Coronary artery (tissue), 2 donors: ENCODE results near the gene NR4A2.

Experiments used
- DNase-seq: peaks from one replicate; pipeline ENCODE4 v3.0.0-alpha.2; 2017; ENCODE audit warnings: low spot score
- H3K27ac ChIP-seq, 2 donors: fragments of 200-600 bp; sonication (generic); one replicate each; pipeline ENCODE4 v1.5.1; 2016 to 2019
- H3K4me3 ChIP-seq: fragments of 200-600 bp; sonication (generic); 2 replicates; pipeline ENCODE4 v1.5.1; 2016; ENCODE audit warnings: mild to moderate bottlenecking, moderate library complexity
- TF ChIP-seq, protein P1 (sequence below): fragments of 200-600 bp; sonication (generic); IDR thresholded peaks from one replicate; pipeline ENCODE4 v1.5.1; 2019; ENCODE audit warnings: antibody characterized with exemption

The NR4A2 gene

GRCh38 chr2:156340377-156340776, 7.9 kb upstream of the NR4A2 start:
- H3K27ac ChIP-seq = peak overlapping the region; percentile 99 to 100
- H3K4me3 ChIP-seq = peak overlapping the region; percentile 91
- TF ChIP-seq, protein P1, sequence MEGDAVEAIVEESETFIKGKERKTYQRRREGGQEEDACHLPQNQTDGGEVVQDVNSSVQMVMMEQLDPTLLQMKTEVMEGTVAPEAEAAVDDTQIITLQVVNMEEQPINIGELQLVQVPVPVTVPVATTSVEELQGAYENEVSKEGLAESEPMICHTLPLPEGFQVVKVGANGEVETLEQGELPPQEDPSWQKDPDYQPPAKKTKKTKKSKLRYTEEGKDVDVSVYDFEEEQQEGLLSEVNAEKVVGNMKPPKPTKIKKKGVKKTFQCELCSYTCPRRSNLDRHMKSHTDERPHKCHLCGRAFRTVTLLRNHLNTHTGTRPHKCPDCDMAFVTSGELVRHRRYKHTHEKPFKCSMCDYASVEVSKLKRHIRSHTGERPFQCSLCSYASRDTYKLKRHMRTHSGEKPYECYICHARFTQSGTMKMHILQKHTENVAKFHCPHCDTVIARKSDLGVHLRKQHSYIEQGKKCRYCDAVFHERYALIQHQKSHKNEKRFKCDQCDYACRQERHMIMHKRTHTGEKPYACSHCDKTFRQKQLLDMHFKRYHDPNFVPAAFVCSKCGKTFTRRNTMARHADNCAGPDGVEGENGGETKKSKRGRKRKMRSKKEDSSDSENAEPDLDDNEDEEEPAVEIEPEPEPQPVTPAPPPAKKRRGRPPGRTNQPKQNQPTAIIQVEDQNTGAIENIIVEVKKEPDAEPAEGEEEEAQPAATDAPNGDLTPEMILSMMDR = no peak
- DNase-seq = no peak

DNA sequence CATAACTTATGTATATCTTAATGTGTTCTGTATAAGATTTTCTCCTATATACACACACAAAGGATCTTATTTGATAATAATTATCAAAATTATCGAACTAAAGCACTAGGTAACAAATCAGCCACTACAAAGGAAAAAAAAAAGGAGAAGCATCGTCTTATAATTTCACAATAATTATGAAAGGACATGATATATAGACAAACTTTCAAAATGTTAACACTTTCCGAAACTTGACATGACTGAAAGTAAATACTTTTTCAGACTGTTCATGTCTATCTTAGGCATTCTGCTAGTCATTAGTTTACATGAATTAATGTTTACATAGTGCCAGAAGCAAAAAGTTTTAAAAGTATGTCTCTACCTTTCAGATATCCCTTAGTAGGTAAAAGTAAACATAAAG, 7.3 kb upstream of the NR4A2 start:
- no peak for DNase-seq
- Histone ChIP-seq H3K4me3 (no peak overlapping the region), H3K27ac (peak overlapping the region; percentile 99 to 100)
- TF ChIP-seq, protein P1 = no peak

GRCh38 chr2:156339110-156339847, 6.8 kb upstream of the NR4A2 start:
- peak overlapping the region; percentile 50 to 100 for H3K27ac ChIP-seq
- no peak overlapping the region for H3K4me3 ChIP-seq
- TF ChIP-seq, protein P1 = no peak
- no peak for DNase-seq

- TF ChIP-seq, protein P1 = no peak
- H3K4me3 ChIP-seq = no peak overlapping the region
- DNase-seq = no peak
- peak overlapping the region; percentile 50 to 100 for H3K27ac ChIP-seq
Measured at GRCh38 chr2:156338578-156338977, 6.1 kb upstream of the NR4A2 start.

DNA sequence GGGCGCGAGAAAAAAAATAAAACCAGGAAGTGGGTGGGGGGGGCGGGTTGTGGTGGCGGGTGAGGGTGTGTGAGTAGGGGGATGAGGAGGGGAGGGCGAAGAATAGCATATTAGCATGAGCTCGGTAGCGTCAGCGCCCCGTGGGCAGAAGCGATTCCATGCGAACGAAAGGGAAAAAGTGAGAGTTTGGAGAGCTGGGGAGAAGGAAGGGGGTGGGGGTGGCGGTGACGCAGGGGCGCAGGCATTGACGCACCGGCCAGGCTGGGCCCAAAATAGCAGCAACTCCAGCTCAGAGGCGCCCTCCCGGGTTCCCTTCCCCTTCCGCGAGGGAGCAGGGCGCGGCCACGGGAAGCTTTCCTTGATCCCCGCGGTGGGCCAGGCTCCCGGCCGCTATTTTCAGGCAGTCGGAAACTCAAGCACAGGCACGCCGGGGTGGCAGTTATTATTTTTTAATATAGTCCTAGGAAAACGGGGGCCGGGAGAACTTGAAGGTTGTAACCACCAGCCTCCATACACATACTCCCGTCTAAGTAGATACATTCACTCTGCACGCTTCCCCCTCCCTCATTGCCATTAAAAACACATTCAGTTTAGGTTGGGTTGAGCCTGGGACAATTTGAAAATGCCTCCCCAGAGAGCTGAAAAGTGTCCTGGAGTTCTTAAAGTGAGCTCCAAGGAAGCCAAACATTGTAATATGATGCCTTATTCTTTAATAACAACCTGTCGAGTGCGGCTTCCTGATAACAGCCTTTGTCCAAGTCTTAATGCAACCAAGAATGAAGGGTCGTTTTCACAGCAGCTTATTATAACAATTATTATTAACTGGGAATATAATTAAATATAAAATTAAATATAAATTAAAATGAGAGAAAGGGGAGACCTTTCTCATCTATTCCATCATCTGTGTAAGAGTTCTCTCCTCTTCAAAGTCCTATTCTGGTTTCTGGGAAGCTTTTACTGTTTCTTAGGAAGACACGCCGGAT, 2.3 kb upstream of the NR4A2 start:
- peak overlapping the region; percentile 87 for H3K4me3 ChIP-seq
- peak overlapping the region; percentile 100 for H3K27ac ChIP-seq
- peak; percentile 98 for DNase-seq
- TF ChIP-seq, protein P1 = no peak

DNA sequence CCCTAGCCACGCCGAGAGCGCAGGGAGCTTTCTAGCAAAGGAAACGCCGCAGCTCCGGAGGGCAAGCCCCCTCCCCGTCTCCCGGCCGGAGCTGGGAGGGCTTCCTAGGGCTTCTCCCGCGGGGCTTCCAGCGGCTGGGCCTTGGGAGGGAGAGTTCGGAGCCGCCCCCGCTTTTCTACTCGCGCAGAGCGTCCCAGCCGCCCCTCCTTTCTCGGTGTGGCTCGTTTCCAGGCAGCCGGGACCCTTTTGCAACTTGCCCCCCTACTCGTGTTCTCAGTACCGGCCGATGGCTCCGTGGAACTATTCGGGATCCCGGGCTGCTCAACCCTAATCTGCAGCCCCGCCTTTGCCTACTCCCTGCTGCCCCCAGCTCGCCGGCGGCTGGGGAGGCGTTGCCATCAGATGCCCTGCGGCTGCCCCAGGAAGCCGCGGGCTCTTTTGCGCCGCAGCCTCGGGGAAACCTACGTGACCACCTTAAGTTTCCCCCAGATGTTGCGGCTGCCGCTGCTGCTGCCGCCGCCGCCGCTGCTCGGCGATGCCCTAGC, 1.5 kb upstream of the NR4A2 start:
- H3K27ac ChIP-seq = peak overlapping the region; percentile 100
- TF ChIP-seq, protein P1 = peak; percentile 17
- peak overlapping the region; percentile 87 for H3K4me3 ChIP-seq
- no peak for DNase-seq
